HEK293 (cell line): ENCODE results near the gene ARMC10.
"Not testable (repeated sequence)": the region's sequence is repeated elsewhere in the genome, so short reads cannot be mapped to it uniquely, and the experiment has no call there.

Source experiments
- CTCF ChIA-PET: fragments of 350-600 bp; formaldehyde crosslinking; extraction: SDS; loops from one replicate; lab custom pipeline; 2021; ENCODE audit warnings: antibody characterized with exemption; lab: Yijun Ruan, JAX
- POLR2A ChIA-PET: fragments of 300-600 bp; formaldehyde crosslinking; extraction: SDS; loops from one replicate; lab custom pipeline; 2020; ENCODE audit warnings: antibody characterized with exemption, inconsistent platforms; lab: Yijun Ruan, JAX
- H3K27ac ChIP-seq: fragments of 200-500 bp; sonication (Bioruptor generic); 2 replicates; pipeline ENCODE4 v1.5.1; 2014; ENCODE audit warnings: low read depth, low read length, control low read depth, inconsistent platforms; ENCODE audit errors: extremely low read depth
- H3K36me3 ChIP-seq, 2 experiments: fragments of 200-500 bp in 1 of 2; sonication (Bioruptor generic) in 1 of 2; 1 replicate in 1 of 2; 2 replicates in 1 of 2; pipeline ENCODE4 v1.5.1; 2014 to 2017; ENCODE audit warnings: inconsistent platforms in 2 of 2, low read length in 2 of 2; ENCODE audit not compliant: control insufficient read depth in 2 of 2, insufficient read depth in 1 of 2
- H3K4me1 ChIP-seq: fragments of 200-500 bp; sonication (Bioruptor generic); 2 replicates; pipeline ENCODE4 v1.5.1; 2014; ENCODE audit warnings: mild to moderate bottlenecking, low read length, inconsistent platforms; ENCODE audit not compliant: control insufficient read depth, insufficient read depth
- H3K4me3 ChIP-seq: 2 replicates; pipeline ENCODE4 v1.5.1; 2011; ENCODE audit warnings: low read depth, mild to moderate bottlenecking, control low read depth, low read length, moderate library complexity
- H3K9me3 ChIP-seq: fragments of 200-500 bp; sonication (Bioruptor generic); 2 replicates; pipeline ENCODE4 v1.5.1; 2014; ENCODE audit warnings: low read depth, low read length, inconsistent platforms; ENCODE audit not compliant: control insufficient read depth, insufficient read depth
- GLIS2 ChIP-seq: fragments of 450-650 bp; formaldehyde crosslinking; IDR thresholded peaks from 2 replicates; pipeline ENCODE4 v1.5.1; 2016; ENCODE audit warnings: missing biosample characterization, missing genetic modification characterization
- HOXA7 ChIP-seq: sonication (generic); formaldehyde crosslinking; IDR thresholded peaks from 2 replicates; pipeline ENCODE4 v1.8.1; 2022; ENCODE audit warnings: missing genetic modification reagents, borderline replicate concordance
- KLF10 ChIP-seq: fragments of 450-650 bp; IDR thresholded peaks from 2 replicates; pipeline ENCODE4 v1.5.1; 2018; ENCODE audit warnings: missing biosample characterization, mild to moderate bottlenecking, missing genetic modification characterization
- RBAK ChIP-seq: fragments of 450-650 bp; formaldehyde crosslinking; IDR thresholded peaks from 2 replicates; pipeline ENCODE4 v1.5.1; 2016; ENCODE audit warnings: missing biosample characterization, missing genetic modification characterization
- WT1 ChIP-seq: fragments of 450-650 bp; formaldehyde crosslinking; IDR thresholded peaks from 2 replicates; pipeline ENCODE4 v1.5.1; 2016; ENCODE audit warnings: missing biosample characterization, missing genetic modification characterization
- ZBTB44 ChIP-seq: fragments of 450-650 bp; IDR thresholded peaks from 2 replicates; pipeline ENCODE4 v1.5.1; 2018; ENCODE audit warnings: missing biosample characterization, mild to moderate bottlenecking, missing genetic modification characterization
- ZBTB7A ChIP-seq: fragments of 450-650 bp; formaldehyde crosslinking; IDR thresholded peaks from 2 replicates; pipeline ENCODE4 v1.5.1; 2016; ENCODE audit warnings: low read depth, missing biosample characterization, missing genetic modification characterization
- ZNF10 ChIP-seq: fragments of 450-650 bp; formaldehyde crosslinking; IDR thresholded peaks from 2 replicates; pipeline ENCODE4 v1.5.1; 2017; ENCODE audit warnings: missing biosample characterization, missing genetic modification characterization
- ZNF146 ChIP-seq: fragments of 450-650 bp; formaldehyde crosslinking; IDR thresholded peaks from 2 replicates; pipeline ENCODE4 v1.5.1; 2016; ENCODE audit warnings: missing biosample characterization, missing genetic modification characterization
- ZNF416 ChIP-seq: fragments of 450-650 bp; formaldehyde crosslinking; IDR thresholded peaks from 2 replicates; pipeline ENCODE4 v1.5.1; 2016; ENCODE audit warnings: missing biosample characterization, missing genetic modification characterization
- ZNF521 ChIP-seq: fragments of 450-650 bp; formaldehyde crosslinking; IDR thresholded peaks from 2 replicates; pipeline ENCODE4 v1.5.1; 2017; ENCODE audit warnings: missing biosample characterization, mild to moderate bottlenecking, missing genetic modification characterization
- ZNF544 ChIP-seq: fragments of 450-650 bp; formaldehyde crosslinking; IDR thresholded peaks from 2 replicates; pipeline ENCODE4 v1.5.0; 2017; ENCODE audit warnings: missing biosample characterization, missing genetic modification characterization
- ZNF645 ChIP-seq: fragments of 450-650 bp; formaldehyde crosslinking; IDR thresholded peaks from 2 replicates; pipeline ENCODE4; 2016; ENCODE audit warnings: missing biosample characterization, missing genetic modification characterization
- ZNF707 ChIP-seq: fragments of 450-650 bp; formaldehyde crosslinking; IDR thresholded peaks from 2 replicates; pipeline ENCODE4 v1.5.1; 2016; ENCODE audit warnings: missing biosample characterization, missing genetic modification characterization
- ZXDB ChIP-seq: fragments of 450-650 bp; formaldehyde crosslinking; IDR thresholded peaks from 2 replicates; pipeline ENCODE4 v1.5.1; 2016; ENCODE audit warnings: missing biosample characterization, missing genetic modification characterization
- TF ChIP-seq, protein P1 (sequence below): fragments of 450-650 bp; formaldehyde crosslinking; IDR thresholded peaks from 2 replicates; pipeline ENCODE4 v1.5.1; 2016; ENCODE audit warnings: missing biosample characterization, missing genetic modification characterization
- TF ChIP-seq, protein P2 (sequence below): fragments of 450-650 bp; formaldehyde crosslinking; IDR thresholded peaks from 2 replicates; pipeline ENCODE4 v1.5.1; 2016; ENCODE audit warnings: missing biosample characterization, missing genetic modification characterization
- TF ChIP-seq, protein P3 (sequence below): fragments of 450-650 bp; formaldehyde crosslinking; IDR thresholded peaks from 2 replicates; pipeline ENCODE4 v1.5.1; 2016; ENCODE audit warnings: missing biosample characterization, missing genetic modification characterization

The ARMC10 gene

GRCh38 chr7:103094102-103094501 lies 19.2 kb downstream of the ARMC10 start:
- POLR2A ChIA-PET, result no interaction called here
- TF ChIP-seq KLF10 (no peak), ZBTB7A (tag by site-specific recombination) (no peak), ZNF416 (no peak), WT1 (tag by site-specific recombination) (no peak), ZNF544 (tag by site-specific recombination) (no peak), ZXDB (no peak), HOXA7 (CRISPR knock-in tag) (no peak), ZBTB44 (no peak), ZNF146 (tag by site-specific recombination) (no peak), ZNF707 (tag by site-specific recombination) (no peak), GLIS2 (tag by site-specific recombination) (no peak), ZNF645 (no peak), ZNF10 (tag by site-specific recombination) (no peak), ZNF521 (tag by site-specific recombination) (no peak), RBAK (tag by site-specific recombination) (no peak)
- TF ChIP-seq, protein P1, sequence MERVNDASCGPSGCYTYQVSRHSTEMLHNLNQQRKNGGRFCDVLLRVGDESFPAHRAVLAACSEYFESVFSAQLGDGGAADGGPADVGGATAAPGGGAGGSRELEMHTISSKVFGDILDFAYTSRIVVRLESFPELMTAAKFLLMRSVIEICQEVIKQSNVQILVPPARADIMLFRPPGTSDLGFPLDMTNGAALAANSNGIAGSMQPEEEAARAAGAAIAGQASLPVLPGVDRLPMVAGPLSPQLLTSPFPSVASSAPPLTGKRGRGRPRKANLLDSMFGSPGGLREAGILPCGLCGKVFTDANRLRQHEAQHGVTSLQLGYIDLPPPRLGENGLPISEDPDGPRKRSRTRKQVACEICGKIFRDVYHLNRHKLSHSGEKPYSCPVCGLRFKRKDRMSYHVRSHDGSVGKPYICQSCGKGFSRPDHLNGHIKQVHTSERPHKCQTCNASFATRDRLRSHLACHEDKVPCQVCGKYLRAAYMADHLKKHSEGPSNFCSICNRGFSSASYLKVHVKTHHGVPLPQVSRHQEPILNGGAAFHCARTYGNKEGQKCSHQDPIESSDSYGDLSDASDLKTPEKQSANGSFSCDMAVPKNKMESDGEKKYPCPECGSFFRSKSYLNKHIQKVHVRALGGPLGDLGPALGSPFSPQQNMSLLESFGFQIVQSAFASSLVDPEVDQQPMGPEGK (tag by site-specific recombination), result no peak
- TF ChIP-seq, protein P2, sequence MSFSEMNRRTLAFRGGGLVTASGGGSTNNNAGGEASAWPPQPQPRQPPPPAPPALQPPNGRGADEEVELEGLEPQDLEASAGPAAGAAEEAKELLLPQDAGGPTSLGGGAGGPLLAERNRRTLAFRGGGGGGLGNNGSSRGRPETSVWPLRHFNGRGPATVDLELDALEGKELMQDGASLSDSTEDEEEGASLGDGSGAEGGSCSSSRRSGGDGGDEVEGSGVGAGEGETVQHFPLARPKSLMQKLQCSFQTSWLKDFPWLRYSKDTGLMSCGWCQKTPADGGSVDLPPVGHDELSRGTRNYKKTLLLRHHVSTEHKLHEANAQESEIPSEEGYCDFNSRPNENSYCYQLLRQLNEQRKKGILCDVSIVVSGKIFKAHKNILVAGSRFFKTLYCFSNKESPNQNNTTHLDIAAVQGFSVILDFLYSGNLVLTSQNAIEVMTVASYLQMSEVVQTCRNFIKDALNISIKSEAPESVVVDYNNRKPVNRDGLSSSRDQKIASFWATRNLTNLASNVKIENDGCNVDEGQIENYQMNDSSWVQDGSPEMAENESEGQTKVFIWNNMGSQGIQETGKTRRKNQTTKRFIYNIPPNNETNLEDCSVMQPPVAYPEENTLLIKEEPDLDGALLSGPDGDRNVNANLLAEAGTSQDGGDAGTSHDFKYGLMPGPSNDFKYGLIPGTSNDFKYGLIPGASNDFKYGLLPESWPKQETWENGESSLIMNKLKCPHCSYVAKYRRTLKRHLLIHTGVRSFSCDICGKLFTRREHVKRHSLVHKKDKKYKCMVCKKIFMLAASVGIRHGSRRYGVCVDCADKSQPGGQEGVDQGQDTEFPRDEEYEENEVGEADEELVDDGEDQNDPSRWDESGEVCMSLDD (tag by site-specific recombination), result no peak
- Histone ChIP-seq H3K4me1 (no peaks in the 10 kb centered on the region), H3K27ac (no peak overlapping the region), H3K36me3 (peaks cover 4 to 31% of the 10 kb centered on the region in 2 experiments), H3K4me3 (no peak overlapping the region), H3K9me3 (no peaks in the 10 kb centered on the region)
- CTCF ChIA-PET, result no interaction called here

GRCh38 chr7:103095558-103095957 lies 20.6 kb downstream of the ARMC10 start:
- POLR2A ChIA-PET, H3K4me1 ChIP-seq, H3K4me3 ChIP-seq, H3K9me3 ChIP-seq, H3K27ac ChIP-seq: not testable (repeated sequence)
- TF ChIP-seq ZNF146 (tag by site-specific recombination), result peak; percentile 94
- TF ChIP-seq, protein P3, sequence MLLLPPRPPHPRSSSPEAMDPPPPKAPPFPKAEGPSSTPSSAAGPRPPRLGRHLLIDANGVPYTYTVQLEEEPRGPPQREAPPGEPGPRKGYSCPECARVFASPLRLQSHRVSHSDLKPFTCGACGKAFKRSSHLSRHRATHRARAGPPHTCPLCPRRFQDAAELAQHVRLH (tag by site-specific recombination), result peak; percentile 66; the same call in 1 of the 2 replicates
- peaks cover 4 to 28% of the 10 kb centered on the region in 2 experiments for H3K36me3 ChIP-seq
- CTCF ChIA-PET, result interaction anchor here (1.3 kb wide), 1 partner anchor 201 kb away, joined by 3 read pairs; no protein-coding TSS in a partner anchor
